Activated CD4-positive, alpha-beta T cell treated with anti-CD3 and anti-CD28 coated beads, Interleukin-2, Interleukin-6, amounts not matched to agents 100 ng/mL and 50 ng/mL, durations not matched to agents 16 hours and 8 hours (primary cell): ENCODE measurements around the gene MAML2.

ENCODE experiments used
- DNase-seq: peaks from one replicate; pipeline ENCODE4 v3.0.0-alpha.2; 2020

The MAML2 gene

DNA sequence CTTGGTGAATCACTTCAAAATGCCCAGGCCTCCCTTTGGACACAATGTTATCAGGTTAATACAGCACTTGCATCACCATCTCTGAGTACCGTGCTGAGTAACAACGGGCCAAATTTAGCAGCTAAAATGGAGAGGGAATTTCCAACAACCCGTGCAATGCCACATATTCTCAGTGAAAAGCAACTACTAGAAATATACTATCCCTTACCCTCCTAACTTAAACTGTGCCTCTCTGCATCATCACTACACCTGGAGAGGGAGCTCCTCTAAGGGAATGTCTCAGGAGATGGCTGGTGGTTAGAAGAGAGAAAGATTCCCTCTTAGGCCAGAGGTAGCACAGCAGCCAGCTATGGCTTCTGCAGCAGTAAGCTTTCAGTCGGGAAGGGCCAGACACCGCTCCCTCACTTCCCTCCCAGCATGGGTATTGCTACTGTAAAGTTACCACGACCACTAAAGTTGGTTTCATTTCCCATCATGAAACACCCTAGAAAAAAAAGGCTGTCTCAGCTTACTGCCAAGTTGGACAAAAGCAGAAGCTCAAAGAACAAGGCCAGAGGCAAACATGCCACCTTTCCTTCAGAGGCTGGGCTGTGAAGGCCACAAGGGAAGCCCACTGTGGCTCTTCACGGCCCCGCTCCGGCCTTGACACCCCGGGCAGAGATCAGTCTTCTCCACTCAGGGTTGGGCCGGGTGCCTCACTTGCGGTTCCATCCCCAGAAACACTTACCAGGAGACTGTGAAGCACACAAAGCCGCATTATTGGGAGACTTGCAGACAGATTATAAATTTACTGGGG lies 3.9 kb downstream of the MAML2 start:
- DNase-seq = peak; percentile 84

DNA sequence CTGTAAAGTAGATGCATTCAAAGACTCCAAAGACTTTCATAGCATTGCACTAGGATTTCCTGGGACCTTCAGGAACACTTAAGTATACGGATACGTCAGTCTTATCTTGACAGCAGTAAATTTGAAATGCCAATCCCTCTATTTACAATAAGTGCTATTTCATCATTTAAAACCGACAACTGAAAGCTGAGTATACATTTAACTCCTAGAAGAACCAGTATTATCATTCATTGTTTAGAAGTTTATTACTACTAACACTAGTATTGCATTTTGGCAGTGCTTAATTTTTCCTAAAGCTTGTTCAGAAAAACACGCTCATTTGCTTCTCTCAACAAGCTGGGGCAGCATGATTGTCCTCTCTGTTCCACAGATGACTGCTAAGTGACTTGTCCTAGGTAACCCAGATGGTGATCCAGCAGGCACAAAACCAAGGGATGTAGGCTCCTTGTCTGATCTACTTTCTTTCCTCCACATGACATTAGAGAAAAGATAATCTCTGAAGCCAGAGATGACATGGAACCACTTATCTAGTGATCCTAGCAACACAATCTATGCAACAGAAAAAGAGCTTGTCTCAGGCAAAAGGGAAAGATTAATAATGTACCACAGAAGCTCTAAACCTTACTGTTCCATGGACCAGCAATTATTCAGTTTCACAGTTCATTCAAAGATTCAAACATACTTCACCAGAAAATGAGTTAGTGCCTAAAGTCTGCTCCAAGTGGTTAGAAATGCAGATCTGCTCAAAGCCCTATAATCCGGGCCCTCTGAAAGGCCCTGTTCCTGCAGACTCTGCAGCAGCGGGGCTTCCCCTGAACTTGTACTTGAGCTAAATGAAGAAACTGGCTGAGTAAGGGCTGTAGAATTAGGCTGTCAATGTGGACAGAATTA lies 5.2 kb downstream of the MAML2 start:
- peak; percentile 72 for DNase-seq

DNA sequence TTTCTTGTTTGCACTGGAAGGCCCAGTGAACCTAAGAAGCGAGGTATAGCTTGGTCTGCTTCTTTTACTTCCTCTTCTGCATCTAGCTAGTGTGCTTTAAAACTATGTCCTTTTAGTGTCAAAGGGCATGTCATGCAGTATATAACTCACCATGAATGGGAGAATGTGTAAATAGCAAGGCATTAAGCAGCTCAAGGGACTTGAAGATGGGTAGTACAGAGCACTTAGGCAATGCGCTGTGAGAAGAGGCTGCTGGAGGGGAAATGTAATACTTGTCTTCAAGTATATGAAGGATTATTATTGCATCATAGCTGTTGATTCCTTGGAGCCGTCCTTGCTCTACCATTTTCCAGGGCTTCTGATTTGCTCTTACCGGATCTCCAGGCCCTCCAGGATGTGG lies 7.6 kb downstream of the MAML2 start:
- DNase-seq = no peak

DNA sequence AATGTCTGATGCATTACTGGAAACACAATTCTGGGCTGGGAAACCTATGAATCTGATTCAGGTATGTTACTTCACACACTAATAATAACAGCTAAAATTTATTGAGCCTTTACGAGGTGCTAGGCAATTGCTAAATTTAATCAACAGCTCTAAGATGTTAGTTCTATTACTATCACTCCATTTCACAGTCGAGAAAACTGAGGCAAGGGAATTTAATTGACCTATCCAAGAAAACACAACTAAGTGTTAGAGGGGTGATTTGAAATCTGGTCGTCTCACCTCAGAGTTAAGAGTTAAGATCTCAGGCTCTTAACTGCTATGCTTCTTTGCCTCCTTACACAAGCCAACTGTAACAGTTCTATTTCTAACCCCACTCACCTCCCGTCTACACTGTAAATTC lies 8.8 kb downstream of the MAML2 start:
- DNase-seq = no peak

DNA sequence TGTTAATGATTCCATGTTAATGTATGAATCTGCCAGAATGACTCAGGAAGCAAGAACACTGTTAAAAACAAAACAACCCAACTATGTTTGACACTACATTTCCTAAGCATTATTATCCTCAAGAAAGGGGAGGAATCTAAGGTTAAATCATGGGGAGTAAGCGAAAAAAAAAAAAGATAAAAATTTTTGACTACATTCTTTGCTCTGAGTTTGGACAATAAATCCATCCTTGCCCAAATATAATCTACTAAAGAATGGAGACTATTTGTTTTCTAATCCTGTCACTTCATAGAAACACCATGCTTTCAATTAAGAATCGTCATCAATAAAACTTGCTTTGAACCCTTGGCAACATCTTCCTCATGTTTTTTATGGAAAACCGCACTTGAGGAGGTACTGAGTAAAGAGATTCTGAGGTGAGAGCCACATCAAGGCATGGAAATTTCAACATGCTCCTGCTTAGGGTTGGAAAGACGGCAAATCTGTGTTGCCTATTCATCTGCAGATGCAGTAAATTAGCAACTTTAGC lies 9.7 kb downstream of the MAML2 start:
- DNase-seq = no peak

DNA sequence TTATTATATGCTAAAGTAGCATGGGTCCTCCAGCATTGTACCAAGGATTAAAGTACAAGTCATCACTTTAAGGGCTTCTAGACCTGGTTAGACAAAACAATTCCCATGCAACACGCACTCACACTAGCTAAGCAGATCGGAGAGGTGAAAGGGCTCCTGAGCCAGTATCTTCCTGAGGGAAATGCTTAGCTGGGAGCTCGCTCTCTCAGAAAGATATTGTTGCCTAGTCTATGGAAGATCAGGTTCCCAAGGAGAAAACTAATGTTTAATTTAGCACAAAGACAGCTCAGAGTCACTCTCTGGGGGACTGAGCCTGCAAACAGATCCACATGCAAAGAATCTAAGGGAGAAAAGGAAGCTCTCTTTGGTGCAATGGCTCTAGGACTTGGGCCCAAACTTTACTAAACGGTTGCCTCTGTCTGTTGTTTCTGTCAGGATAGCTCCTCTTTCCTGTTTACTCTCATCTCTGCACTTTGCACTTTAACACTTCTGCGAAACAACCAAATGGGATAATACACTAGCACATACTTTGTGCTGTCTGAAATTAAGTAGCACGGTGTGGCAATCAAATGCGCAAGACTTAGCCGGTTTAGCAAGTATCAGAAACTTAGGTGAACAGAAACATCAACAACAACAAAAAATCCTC lies 10.7 kb downstream of the MAML2 start:
- DNase-seq = no peak

DNA sequence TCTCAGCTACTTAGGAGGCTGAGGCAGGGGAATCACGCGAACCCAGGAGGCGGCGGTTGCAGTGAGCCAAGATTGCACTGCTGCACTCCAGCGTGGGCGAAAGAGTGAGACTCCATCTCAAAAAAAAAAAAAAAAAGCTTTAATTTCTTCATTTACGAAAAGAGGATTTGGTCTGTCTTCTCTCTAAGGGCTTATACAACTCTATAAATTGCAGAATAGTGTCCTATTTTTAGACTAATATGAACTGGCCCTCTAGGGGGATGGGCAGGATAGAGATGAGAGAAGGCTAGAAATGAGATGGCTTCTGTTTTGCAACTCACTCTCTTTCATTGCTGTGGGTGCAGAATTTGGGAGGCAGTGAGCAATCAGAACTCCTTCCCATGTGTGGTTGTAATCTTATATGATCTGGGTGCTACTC lies 11.3 kb downstream of the MAML2 start:
- peak; percentile 52 for DNase-seq

DNA sequence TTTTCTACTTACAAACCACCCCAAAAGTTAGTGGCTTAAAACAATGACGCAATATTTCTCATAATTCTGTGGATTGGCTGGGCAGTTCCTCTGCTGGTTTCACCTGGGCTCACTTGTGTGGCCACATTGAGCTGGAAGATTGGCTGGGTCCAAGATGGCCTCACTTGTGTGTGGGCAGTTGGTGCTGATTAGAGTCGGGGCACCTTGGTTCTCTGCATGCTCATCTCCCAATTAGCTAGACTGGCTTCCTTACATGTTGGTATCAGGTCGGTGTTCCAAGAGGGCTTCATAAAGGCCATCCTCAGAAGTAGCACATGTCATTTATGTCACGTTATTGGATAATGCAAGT lies 12.5 kb downstream of the MAML2 start:
- DNase-seq = no peak

DNA sequence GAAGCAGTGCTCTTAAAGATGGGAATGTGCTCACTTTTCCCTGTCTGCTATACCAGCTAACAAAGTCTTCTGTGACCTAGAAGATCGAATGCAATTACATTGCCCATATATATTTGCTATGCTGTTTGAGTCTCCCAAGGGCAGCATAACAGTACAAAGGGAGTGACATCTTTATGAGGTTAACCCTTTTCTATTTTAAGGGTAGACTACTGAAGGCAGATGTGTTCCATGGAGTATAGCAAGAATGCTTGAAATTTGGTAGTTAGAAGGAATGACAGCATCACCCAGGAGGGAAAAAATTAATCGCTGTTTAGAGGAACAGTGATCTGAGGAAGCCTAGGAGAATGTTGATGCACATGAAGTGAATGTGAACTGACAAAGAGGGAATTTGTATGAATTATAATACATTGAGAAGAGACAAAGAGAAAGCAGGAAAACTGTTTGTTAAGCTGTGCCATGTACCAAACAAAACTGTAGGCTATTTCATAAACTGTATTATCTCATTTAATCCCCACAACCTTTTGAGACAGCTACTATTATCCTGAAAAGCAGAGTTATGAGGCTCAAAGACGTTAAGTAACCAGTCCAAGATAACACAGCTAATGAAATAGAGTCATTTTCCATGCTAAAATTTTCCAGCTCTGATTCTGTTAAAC lies 13.0 kb downstream of the MAML2 start:
- no peak for DNase-seq

DNA sequence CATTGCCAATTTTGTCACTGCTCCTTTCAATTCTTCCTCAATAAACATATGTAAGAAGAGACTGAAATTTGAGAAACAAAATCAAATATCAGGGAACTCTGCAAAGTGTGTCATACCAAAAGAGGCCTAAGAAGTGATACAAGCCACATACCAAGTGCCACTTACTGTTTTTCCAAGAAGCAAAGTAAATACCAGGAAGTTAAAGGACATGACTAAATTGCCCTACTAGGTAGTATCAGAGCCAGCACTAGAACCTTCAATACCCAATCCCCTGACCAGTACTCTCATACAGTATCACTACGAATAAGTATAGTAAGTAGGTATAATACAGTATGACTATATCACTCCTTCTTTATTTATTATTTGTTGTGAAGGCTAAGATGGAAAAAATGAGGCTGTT lies 13.6 kb downstream of the MAML2 start:
- DNase-seq = peak; percentile 58

DNA sequence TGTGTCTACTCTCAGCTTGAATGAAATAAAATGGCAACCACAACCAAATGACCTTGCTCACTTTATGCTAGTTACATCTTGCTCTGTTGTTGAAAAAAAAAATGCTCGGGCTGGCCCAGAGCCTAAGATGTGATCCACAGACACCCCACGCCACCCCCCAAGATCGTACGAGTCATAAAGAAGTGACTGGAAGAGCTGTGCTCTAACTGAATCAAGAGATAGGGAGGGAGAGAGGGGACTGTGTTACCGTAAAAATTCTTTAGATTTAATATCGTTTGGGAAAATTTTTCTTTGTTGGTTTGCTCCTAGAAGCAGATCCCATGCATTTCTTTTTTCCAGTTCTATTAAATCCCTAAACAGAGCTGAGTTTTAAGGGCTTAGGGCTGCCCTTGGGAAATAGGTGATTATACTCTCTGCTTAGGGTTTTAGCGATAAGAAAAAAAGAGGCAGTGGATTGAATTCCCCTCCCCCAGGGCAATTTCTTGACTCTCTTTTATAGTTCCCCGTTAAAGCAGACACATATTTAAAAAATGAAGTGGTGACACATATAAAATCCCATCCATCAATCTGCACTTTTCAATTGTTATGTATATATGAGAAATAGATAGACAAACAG lies 14.5 kb downstream of the MAML2 start:
- DNase-seq = no peak

DNA sequence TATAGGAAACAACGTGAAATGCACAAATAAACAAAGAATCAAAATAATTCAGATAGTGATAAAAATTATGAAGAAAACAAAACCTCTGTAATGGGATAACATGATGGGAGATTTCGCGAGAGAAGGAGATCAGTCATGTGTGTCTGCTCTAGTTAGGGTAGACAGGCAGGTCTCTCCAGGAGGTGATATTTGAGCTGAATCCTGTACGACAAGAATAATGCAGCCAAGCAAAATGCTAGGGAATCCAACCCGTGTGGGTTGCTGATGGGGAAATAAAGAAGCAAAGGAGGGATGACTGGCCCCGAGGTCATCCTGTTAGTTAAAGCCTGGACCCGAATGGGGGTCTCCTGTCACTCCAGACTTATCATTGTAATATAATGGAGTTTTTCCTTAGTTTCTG lies 16.0 kb downstream of the MAML2 start:
- no peak for DNase-seq

DNA sequence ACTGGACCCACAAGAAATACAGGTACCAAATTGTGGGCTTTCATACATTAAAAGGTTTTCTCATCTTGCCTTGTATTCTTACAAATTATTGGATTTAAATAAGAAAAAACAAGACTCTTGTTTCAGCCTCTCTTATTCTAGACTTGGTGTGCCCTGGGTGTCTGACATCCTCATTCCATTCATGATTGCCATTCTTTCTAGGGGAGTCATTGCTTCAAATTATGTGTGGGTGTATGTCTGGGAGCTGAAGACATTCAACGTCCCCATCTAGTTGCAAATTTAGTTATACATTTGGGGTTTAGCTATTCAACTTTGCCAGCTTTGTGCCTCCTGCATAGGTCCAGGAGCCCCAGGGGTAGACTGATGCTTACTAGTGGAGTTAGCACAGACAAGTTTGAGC lies 18.1 kb downstream of the MAML2 start:
- no peak for DNase-seq

DNA sequence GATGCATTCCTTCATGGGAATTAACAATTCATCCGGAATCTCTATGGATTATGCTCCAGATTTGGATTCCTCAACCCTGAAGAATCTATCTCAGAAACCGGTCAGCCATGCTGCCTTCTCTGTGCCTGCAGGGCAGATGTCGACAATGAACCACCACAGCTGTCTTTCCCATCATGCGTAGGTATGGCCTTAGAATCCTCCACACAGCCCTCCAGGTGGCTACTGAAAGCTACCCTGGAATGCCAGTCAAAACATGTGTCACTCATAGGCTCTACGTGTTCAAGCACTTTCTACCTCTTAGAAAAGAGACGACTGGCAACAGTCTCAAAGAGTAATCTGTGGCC lies 19.4 kb downstream of the MAML2 start:
- DNase-seq = no peak

DNA sequence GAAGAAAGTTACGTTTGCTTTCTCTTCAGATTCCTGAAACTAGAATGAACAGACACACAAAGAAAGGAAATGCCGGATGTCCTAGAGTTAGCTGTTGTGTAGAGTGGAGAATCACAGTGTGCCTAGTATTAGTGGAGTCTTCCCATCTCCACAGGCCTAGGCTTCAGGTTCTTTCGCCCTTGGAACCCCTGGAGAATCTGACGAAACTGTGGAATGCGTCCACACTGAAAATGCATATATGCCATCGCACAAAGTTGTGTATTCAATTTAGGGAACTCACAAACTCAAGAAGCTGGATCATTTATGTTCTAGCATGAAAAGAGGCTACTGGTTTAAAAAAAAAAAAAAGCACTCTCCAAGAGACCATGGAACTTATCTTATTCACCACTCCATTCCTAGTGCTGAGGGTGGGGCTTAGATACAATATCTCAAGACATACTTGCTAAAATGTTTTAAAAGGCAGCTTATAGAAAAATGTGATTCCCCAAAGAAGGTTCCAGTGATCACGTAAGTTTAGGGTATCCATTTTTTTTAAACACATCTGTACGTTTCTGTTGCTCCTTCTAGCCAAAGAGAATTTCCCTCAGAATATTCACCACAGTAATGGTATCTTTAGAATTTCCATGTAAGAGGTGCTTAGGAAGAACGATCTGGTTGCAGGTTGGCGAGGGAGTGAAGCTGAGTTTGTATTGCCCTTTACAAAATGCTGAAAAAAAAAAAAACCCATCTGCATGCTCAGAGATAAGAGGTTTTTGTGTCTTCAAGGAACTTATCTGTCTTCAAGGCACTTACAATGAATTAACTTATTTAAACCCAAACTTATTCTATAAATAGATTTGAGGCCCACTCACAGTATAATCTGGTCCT lies 20.0 kb downstream of the MAML2 start:
- DNase-seq = no peak

DNA sequence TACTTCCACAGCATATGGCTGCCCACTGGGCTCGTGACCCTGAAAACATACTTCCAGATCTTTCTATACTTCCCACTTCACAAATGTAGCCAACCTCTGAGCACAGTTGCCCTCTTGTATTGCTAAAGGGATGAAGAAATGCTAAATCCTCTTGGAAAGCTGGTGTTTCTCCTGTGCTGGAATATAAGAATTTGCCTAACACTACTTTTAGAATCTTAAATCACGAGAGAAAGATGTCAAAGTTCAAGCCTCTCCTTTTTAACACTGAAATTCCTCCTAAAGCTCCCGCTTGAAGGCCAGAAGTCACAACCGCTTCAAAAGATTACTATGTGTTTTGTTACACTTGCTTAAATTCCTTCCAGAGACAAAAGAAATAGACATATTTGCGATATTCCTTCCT lies 21.9 kb downstream of the MAML2 start:
- no peak for DNase-seq

DNA sequence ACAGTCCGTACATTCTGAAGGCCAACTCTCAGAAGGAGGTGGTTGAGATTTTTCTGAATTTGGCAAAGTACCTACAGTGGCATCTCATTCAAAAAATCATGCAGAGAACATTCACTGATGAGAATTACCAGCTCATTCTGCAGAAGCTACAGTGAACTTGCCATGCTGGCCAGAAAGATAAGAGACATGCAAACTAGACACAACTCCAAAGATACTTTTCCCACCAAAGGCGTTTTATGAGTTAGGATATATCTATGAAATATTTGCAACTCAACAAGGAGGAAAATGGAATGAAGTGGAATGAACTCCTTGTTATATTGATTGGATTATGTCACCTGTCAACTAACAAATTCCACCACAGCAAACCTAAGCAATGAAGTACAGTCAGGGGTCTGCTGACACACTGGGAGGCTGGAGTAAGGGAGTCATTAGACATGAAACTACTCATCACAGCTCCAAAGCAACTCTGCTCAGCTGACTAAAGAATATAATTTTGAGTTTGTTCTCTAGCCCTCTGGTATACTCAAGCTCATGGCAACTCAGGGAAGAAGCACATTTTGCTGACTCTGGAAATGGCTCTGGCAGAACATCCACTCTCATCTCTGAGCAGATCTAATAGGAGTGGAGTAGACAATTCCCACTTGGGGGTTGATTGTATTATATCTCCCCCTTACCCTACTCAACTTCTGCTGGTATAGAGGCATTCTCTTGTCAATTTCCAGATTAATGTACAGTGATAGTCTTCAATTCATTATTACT lies 22.9 kb downstream of the MAML2 start:
- DNase-seq = no peak

DNA sequence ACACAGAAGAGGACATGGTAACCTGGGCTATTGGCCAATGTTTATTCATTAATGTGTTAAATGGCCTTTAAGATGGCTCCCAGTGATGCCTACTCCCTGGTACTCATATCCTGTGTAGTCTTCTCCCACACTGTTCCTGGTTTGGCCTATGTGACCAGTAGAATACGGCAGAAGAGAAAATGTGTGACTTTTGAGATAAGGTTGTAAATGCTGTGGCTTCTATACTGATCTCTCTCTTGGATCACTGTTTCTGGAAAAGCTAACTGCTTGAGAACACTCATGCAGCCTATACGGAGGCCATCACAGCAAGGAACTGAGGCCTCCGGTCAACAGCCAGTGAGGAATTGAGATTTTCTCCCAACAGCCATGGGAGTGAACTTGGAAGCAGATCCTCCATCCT lies 24.1 kb downstream of the MAML2 start:
- DNase-seq = no peak

DNA sequence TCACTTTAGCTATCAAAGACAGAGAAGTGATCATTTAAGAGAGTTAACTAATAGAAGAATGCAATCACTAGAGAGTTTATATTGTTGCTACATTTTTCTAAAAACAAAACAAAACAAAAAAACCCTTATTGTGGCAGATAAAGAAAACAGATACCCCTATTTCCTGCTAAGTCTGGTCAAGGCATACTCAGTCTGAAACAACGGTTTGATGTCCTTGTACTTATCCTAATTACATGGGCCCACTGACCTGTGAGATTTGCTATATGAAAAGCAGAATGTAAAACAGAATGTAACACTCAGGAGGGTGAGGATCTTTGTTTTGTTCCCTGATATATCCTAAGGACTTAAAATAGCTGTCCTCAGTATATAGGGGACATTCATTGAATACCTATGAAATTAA lies 24.6 kb downstream of the MAML2 start:
- DNase-seq = no peak

DNA sequence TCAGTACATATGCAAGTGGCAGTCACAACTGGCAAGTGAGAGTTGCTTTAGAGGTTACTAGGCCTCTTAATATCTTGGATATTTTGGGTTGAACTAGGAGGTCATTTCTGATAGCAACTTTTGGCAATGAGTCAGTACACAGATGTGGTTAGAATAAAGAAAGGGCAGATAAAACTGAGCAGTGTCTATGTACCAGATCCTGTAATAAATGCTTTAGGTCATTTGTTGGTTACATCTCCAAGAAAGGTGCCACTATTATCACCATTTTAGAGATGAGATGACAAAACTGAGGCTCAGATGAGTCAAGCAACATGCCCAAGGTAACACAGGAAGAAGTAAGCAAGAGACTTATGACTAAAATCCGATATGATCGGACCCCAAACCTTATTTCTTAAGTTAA lies 25.0 kb downstream of the MAML2 start:
- DNase-seq = peak; percentile 74

DNA sequence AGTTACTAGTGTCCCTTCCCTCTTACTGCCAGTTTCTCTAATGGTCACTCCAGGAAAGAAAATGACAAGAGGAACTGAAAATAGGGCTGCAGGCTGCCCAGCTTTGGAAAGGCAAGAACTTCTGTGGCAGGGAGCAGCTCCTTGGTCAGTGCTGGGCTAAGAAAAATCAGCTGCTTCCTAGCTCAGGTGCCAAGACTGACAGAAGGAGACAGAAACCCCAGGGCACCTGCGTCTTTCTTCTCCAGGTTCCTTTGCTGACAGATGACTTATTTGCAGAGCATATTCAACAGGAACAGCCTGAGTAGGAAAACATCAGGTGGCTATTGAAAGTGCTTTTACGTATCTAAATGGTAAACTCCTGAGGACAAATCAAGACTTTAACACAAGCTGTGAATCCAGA lies 25.4 kb downstream of the MAML2 start:
- DNase-seq = no peak
